Transverse colon (tissue), 4 donors: ENCODE data around the gene RAET1E. TPM values are rescaled to one million over a fixed set of nuclear protein-coding genes. Genes with fewer than 3 reads are reported as not detected.

Experiments used
- DNase-seq: peaks from one replicate; pipeline ENCODE4 v3.0.0-alpha.2; 2019
- H3K27ac ChIP-seq, 4 donors: fragments of 200-600 bp; sonication (generic); 2 replicates each; pipeline ENCODE4 v1.5.1; 2016 to 2018; ENCODE audit warnings: inconsistent platforms in 4 of 4
- H3K27me3 ChIP-seq: fragments of 200-600 bp; sonication (generic); 2 replicates; pipeline ENCODE4 v1.5.1; 2017; ENCODE audit warnings: inconsistent platforms
- H3K36me3 ChIP-seq, 4 donors: fragments of 200-600 bp; sonication (generic); 2 replicates each; pipeline ENCODE4 v1.5.1; 2017 to 2019; ENCODE audit warnings: inconsistent platforms in 4 of 4
- H3K4me1 ChIP-seq, 4 donors: fragments of 200-600 bp; sonication (generic); 2 replicates each; pipeline ENCODE4 v1.5.1; 2017 to 2020; ENCODE audit warnings: inconsistent platforms in 4 of 4
- H3K4me3 ChIP-seq, 4 donors: fragments of 200-600 bp; sonication (generic); 1 replicate in 1 of 4; 2 replicates in 3 of 4; pipeline versions ENCODE4 v1.5.1 to v1.6.1; 2017 to 2019; ENCODE audit warnings: inconsistent platforms in 4 of 4
- H3K9me3 ChIP-seq, 2 donors: fragments of 200-600 bp; sonication (generic); 2 replicates each; pipeline ENCODE4 v1.5.1; 2017 to 2019; ENCODE audit warnings: inconsistent platforms in 2 of 2
- CTCF ChIP-seq, 5 experiments: fragments of 200-600 bp in 3 of 5; fragments of 450-650 bp in 2 of 5; sonication (generic) in 3 of 5; IDR thresholded peaks; 1 replicate in 2 of 5; 2 replicates in 3 of 5; pipeline ENCODE4 v1.5.1; 2016 to 2017; ENCODE audit warnings: antibody characterized with exemption in 5 of 5, inconsistent platforms in 3 of 5, mild to moderate bottlenecking in 2 of 5, moderate library complexity in 1 of 5
- EP300 ChIP-seq: sonication (generic); formaldehyde crosslinking; IDR thresholded peaks from one replicate; pipeline ENCODE4 v1.6.1; 2017; ENCODE audit warnings: antibody characterized with exemption, low read depth
- POLR2A ChIP-seq: fragments of 450-650 bp; IDR thresholded peaks from one replicate; pipeline ENCODE4 v1.6.1; 2016; ENCODE audit warnings: antibody characterized with exemption, mild to moderate bottlenecking, moderate library complexity
- POLR2AphosphoS5 ChIP-seq, 3 donors: sonication (generic); formaldehyde crosslinking; IDR thresholded peaks; one replicate each; pipeline ENCODE4 v1.6.1; 2016; ENCODE audit warnings: antibody characterized with exemption in 3 of 3
- WGBS, 2 donors: methylation state at CpG; one replicate each; pipeline ENCODE4 v1.1.5; 2018; ENCODE audit warnings: low coverage in 1 of 2; 5-methylcytosine and 5-hydroxymethylcytosine counted together
- in situ Hi-C, 4 donors: fragments of 200-750 bp; cut with MboI; loops; one replicate each; pipeline versions ENCODE4 v1.15.0 to v1.15.1; 2017; ENCODE audit warnings: low sequenced_read_pairs in 3 of 4, low pct_ligation_motif_present in 1 of 4, low pct_unique_long_range_greater_than_20kb in 1 of 4
- intact Hi-C: fragments of 100-400 bp; cut with DNase I; formaldehyde crosslinking; loops from one replicate; pipeline ENCODE4 v1.15.1; 2023; ENCODE audit warnings: low total_unique reads
- total RNA-seq, 4 donors: library from RNA; depleted of rRNA; stranded (reverse); fragments of >200 nt; gene quantifications; one replicate each; pipeline ENCODE4 v1.1.0, GENCODE V29; 2016

The RAET1E gene
- total RNA-seq, 4 donors from 2014 or later = not detected

- no peaks in the 10 kb centered on the region for H3K36me3 ChIP-seq
- WGBS, 2 donors = 1% methylated on average over 15 to 62 of the region's 62 CpGs
- TF ChIP-seq POLR2AphosphoS5 (IDR thresholded peaks at IDR 0.05) (peak in 1 of 3 donors; percentile 49), CTCF (IDR thresholded peaks at IDR 0.05) (peak in 1 of 5 experiments; percentile 7), EP300 (no peak), POLR2A (no peak)
- in situ Hi-C loops = loop anchor here in 2 of 4 donors (10.0 kb wide), 1 partner anchor 53 kb away; no protein-coding TSS in a partner anchor
- peak; percentile 73 for DNase-seq
- H3K27me3 ChIP-seq = peaks cover 70% of the 10 kb centered on the region
- peak within 1 kb of the TSS; percentile 3 to 57 (median 42) for H3K4me3 ChIP-seq
- peaks cover 13 to 29% (median 25%) of the 10 kb centered on the region in 4 donors for H3K4me1 ChIP-seq
- intact Hi-C loops = no loop called here
- peak within 1 kb of the TSS in 1 of 4 donors; percentile 21 for H3K27ac ChIP-seq
- no peaks in the 10 kb centered on the region for H3K9me3 ChIP-seq
These were observed 43.9 kb upstream of the RAET1E start, which contains the start of gene ULBP2 for GRCh38 chr6:149941583-149942460. Gene ULBP2 (plus strand): TSS chr6:149942014. CDS start chr6:149942073, 59 bp downstream.

GRCh38 chr6:149940672-149940982 lies 42.7 kb upstream of the RAET1E start:
- intact Hi-C loops = no loop called here
- no peak for DNase-seq
- 45% methylated on average over 6 of the region's 6 CpGs; no CpG with 5 or more reads in 1 of the 2 donors for WGBS, 2 donors
- Histone ChIP-seq H3K4me1 (peaks cover 13 to 29% (median 25%) of the 10 kb centered on the region in 4 donors), H3K27me3 (peaks cover 77% of the 10 kb centered on the region), H3K27ac (no peak overlapping the region), H3K9me3 (no peaks in the 10 kb centered on the region), H3K4me3 (no peak overlapping the region), H3K36me3 (no peaks in the 10 kb centered on the region)
- TF ChIP-seq CTCF (IDR thresholded peaks at IDR 0.05) (no peak), POLR2A (no peak), POLR2AphosphoS5 (IDR thresholded peaks at IDR 0.05) (no peak), EP300 (no peak)
- in situ Hi-C loops = loop anchor here in 2 of 4 donors (10.0 kb wide), 1 partner anchor 54 kb away; no protein-coding TSS in a partner anchor

GRCh38 chr6:149939909-149940671 lies 42.2 kb upstream of the RAET1E start:
- H3K36me3 ChIP-seq = no peaks in the 10 kb centered on the region
- intact Hi-C loops = no loop called here
- TF ChIP-seq POLR2AphosphoS5 (IDR thresholded peaks at IDR 0.05) (no peak), CTCF (IDR thresholded peaks at IDR 0.05) (no peak), EP300 (no peak), POLR2A (no peak)

GRCh38 chr6:149939356-149939648 lies 41.4 kb upstream of the RAET1E start:
- Histone ChIP-seq H3K27me3 (peaks cover 90% of the 10 kb centered on the region), H3K4me1 (peaks cover 13 to 29% (median 25%) of the 10 kb centered on the region in 4 donors), H3K36me3 (no peaks in the 10 kb centered on the region), H3K4me3 (no peak overlapping the region), H3K9me3 (no peaks in the 10 kb centered on the region), H3K27ac (no peak overlapping the region)
- in situ Hi-C loops = loop anchor here in 1 of 4 donors (10.0 kb wide), 1 partner anchor 75 kb away; no protein-coding TSS in a partner anchor
- DNase-seq = no peak
- WGBS, 2 donors = 21% methylated on average over 3 to 5 of the region's 5 CpGs
- TF ChIP-seq CTCF (IDR thresholded peaks at IDR 0.05) (no peak), POLR2AphosphoS5 (IDR thresholded peaks at IDR 0.05) (no peak), EP300 (no peak), POLR2A (no peak)
- intact Hi-C loops = no loop called here

More at GRCh38 chr6:149939909-149940671, 42.2 kb upstream of the RAET1E start:
- in situ Hi-C loops = loop anchor here in 3 of 4 donors (10.0 kb wide), 2 partner anchors 55 to 75 kb away; no protein-coding TSS in a partner anchor
- Histone ChIP-seq H3K27ac (no peak overlapping the region), H3K27me3 (peaks cover 82% of the 10 kb centered on the region), H3K4me1 (peaks cover 13 to 29% (median 25%) of the 10 kb centered on the region in 4 donors), H3K4me3 (no peak overlapping the region), H3K9me3 (no peaks in the 10 kb centered on the region)
- no peak for DNase-seq
- 18 to 22% methylated on average over 4 to 6 of the region's 6 CpGs for WGBS, 2 donors
